Thyroid gland (tissue), 4 donors: ENCODE results near the gene IL31. TPM values are rescaled to one million over a fixed set of nuclear protein-coding genes. Genes with fewer than 3 reads are reported as not detected.

ENCODE experiments used
- DNase-seq, 2 donors: peaks; one replicate each; pipeline ENCODE4 v3.0.0-alpha.2; 2019
- H3K27ac ChIP-seq, 3 donors: fragments of 200-600 bp; sonication (generic); 1 replicate in 2 of 3; 2 replicates in 1 of 3; pipeline ENCODE4 v1.5.1; 2016 to 2019; ENCODE audit warnings: mild to moderate bottlenecking in 1 of 3, moderate library complexity in 1 of 3
- H3K27me3 ChIP-seq: fragments of 200-600 bp; sonication (generic); one replicate; pipeline ENCODE4 v1.5.1; 2019
- H3K36me3 ChIP-seq, 2 donors: fragments of 200-600 bp; sonication (generic); one replicate each; pipeline ENCODE4 v1.5.1; 2016 to 2019
- H3K4me1 ChIP-seq, 2 donors: fragments of 200-600 bp; sonication (generic); one replicate each; pipeline ENCODE4 v1.5.1; 2017 to 2019
- H3K4me3 ChIP-seq, 3 donors: fragments of 200-600 bp; sonication (generic); replicated peaks in 1 of 3; 1 replicate in 2 of 3; 2 replicates in 1 of 3; pipeline ENCODE4 v1.5.1; 2016; ENCODE audit warnings: mild to moderate bottlenecking in 1 of 3
- H3K9me3 ChIP-seq: fragments of 200-600 bp; sonication (generic); one replicate; pipeline ENCODE4 v1.5.1; 2017
- CTCF ChIP-seq, 6 experiments: fragments of 200-600 bp in 3 of 6; fragments of 450-650 bp in 3 of 6; sonication (generic) in 3 of 6; IDR thresholded peaks; one replicate each; pipeline ENCODE4 v1.5.1; 2016 to 2019; ENCODE audit warnings: antibody characterized with exemption in 6 of 6, mild to moderate bottlenecking in 2 of 6, inconsistent platforms in 1 of 6, moderate library complexity in 1 of 6
- POLR2A ChIP-seq, 2 donors: fragments of 450-650 bp; IDR thresholded peaks; one replicate each; pipeline ENCODE4 v1.6.1; 2017; ENCODE audit warnings: antibody characterized with exemption in 2 of 2, mild to moderate bottlenecking in 2 of 2, moderate library complexity in 1 of 2
- WGBS, 2 donors: methylation state at CpG; one replicate each; pipeline ENCODE4 v1.1.5; 2017; 5-methylcytosine and 5-hydroxymethylcytosine counted together
- intact Hi-C: fragments of 100-400 bp; cut with DNase I; formaldehyde crosslinking; loops from one replicate; pipeline ENCODE4 v1.15.1; 2023
- total RNA-seq, 4 donors: library from RNA; depleted of rRNA; stranded (reverse); fragments of >200 nt; gene quantifications; one replicate each; pipeline ENCODE4 v1.2.3, GENCODE V29; 2016

The IL31 gene
- total RNA-seq, 4 donors from 2014 or later: not detected

- H3K27me3 ChIP-seq: no peaks in the 10 kb centered on the region
- no peak overlapping the region for H3K27ac ChIP-seq
- DNase-seq: no peak
- H3K4me1 ChIP-seq: peaks cover 14 to 19% of the 10 kb centered on the region in 2 donors
- intact Hi-C loops: no loop called here
- no peaks in the 10 kb centered on the region for H3K9me3 ChIP-seq
- H3K36me3 ChIP-seq: peaks cover 31 to 38% of the 10 kb centered on the region in 2 donors
- no peak overlapping the region for H3K4me3 ChIP-seq
- TF ChIP-seq POLR2A (IDR thresholded peaks at IDR 0.05): no peak
- TF ChIP-seq CTCF (IDR thresholded peaks at IDR 0.05): no peak
- 89 to 96% methylated on average over 14 to 17 of the region's 21 CpGs for WGBS, 2 donors
Observed at GRCh38 chr12:122141911-122142725, 31.9 kb downstream of the IL31 start.

DNA sequence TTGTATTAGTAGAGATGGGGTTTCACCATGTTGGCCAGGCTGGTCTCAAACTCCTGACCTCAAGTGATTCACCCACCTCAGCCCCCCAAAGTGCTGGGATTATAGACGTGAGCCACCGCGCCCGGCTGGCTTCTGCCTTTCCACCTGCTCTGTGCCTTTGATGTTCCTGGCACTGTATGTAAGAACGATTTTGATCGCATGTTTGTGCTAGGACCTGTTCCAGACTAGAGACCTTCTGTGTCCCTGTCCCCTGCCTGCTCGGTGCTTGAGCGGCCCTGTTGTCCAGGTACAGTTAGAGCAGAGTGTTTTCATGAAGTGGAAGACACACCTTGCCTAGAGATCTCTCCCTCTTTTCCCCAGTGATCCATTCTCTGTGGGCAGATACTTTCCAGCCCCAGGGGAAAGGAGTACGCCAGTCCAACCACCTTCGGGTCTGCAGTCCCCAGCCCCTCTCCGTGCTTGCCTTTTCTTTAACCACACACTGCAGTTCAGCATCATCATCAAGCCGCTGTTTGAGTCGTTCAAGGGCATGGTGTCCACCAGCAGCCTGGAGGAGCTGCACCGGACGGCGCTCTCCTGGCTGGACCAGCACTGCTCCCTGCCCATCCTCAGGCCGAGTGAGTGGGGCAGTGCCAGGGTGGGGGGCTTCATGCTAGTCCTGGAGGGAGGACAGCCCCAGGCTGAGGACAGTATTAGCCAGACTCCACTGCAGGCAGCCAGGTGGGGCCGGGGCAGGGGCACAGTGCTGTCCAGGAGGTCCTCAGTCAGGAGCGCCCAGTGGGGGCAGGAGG lies 33.4 kb downstream of the IL31 start:
- H3K36me3 ChIP-seq: peaks cover 32 to 39% of the 10 kb centered on the region in 2 donors
- no peak for TF ChIP-seq CTCF (IDR thresholded peaks at IDR 0.05)
- H3K4me3 ChIP-seq: no peak overlapping the region
- no peaks in the 10 kb centered on the region for H3K9me3 ChIP-seq
- H3K27ac ChIP-seq: no peak overlapping the region
- no peaks in the 10 kb centered on the region for H3K27me3 ChIP-seq
- no peak for DNase-seq
- 97 to 98% methylated on average over 15 to 16 of the region's 19 CpGs for WGBS, 2 donors
- H3K4me1 ChIP-seq: peaks cover 14 to 19% of the 10 kb centered on the region in 2 donors
- intact Hi-C loops: no loop called here

- H3K27ac ChIP-seq: no peak overlapping the region
- H3K9me3 ChIP-seq: no peaks in the 10 kb centered on the region
- no peak overlapping the region for H3K4me3 ChIP-seq
- DNase-seq: no peak
- peaks cover 14 to 19% of the 10 kb centered on the region in 2 donors for H3K4me1 ChIP-seq
- no peaks in the 10 kb centered on the region for H3K27me3 ChIP-seq
- 93 to 99% methylated on average over 8 of the region's 8 CpGs for WGBS, 2 donors
- peaks cover 40 to 42% of the 10 kb centered on the region in 2 donors for H3K36me3 ChIP-seq
- intact Hi-C loops: no loop called here
- TF ChIP-seq CTCF (IDR thresholded peaks at IDR 0.05) (no peak), POLR2A (IDR thresholded peaks at IDR 0.05) (no peak)
Observed at GRCh38 chr12:122139941-122140340, 34.1 kb downstream of the IL31 start.

GRCh38 chr12:122139266-122139665 lies 34.8 kb downstream of the IL31 start:
- TF ChIP-seq POLR2A (IDR thresholded peaks at IDR 0.05): peak in 1 of 2 donors; percentile 13
- TF ChIP-seq CTCF (IDR thresholded peaks at IDR 0.05): peak in 2 of 6 experiments; percentile 16 to 38
- peak; percentile 91 to 92 for DNase-seq
- 29 to 62% methylated on average over 6 to 15 of the region's 15 CpGs for WGBS, 2 donors
- no peak overlapping the region for H3K4me3 ChIP-seq
- no peaks in the 10 kb centered on the region for H3K9me3 ChIP-seq
- intact Hi-C loops: no loop called here
- peaks cover 14 to 19% of the 10 kb centered on the region in 2 donors for H3K4me1 ChIP-seq
- peaks cover 44 to 46% of the 10 kb centered on the region in 2 donors for H3K36me3 ChIP-seq
- H3K27me3 ChIP-seq: no peaks in the 10 kb centered on the region
- H3K27ac ChIP-seq: peak overlapping the region in 1 of 3 donors; percentile 15
